ENCODE data around the gene KIFC3. TPM values are rescaled to one million over a fixed set of nuclear protein-coding genes. Genes with fewer than 3 reads are reported as not detected.
A peak's percentile ranks its signal among the peaks of the same experiment; 100 is the strongest.

KIFC3 gene
- total and polyA plus RNA-seq, 2 of the 13 experiments (the other 11 are each of a cell fraction or from before 2014, with no cell fraction given) = 42.1 to 45.3 TPM

- TF ChIP-seq KDM2A (CRISPR knock-in tag; IDR thresholded peaks at IDR 0.05; ENCODE audit: borderline replicate concordance, low read depth) = peak; percentile 32
- TF ChIP-seq ATF1 (CRISPR knock-in tag; IDR thresholded peaks at IDR 0.05) = no peak
- no peak for TF ChIP-seq ZNF207 (IDR thresholded peaks at IDR 0.05; ENCODE audit: borderline replicate concordance)
- TF ChIP-seq CBFB (CRISPR knock-in tag; IDR thresholded peaks at IDR 0.05) = peak; percentile 78; the same call in 1 of the 2 replicates
- TF ChIP-seq ZKSCAN1 (IDR thresholded peaks at IDR 0.05; ENCODE audit: low read length) = no peak
- no peak for TF ChIP-seq IKZF4 (CRISPR knock-in tag; IDR thresholded peaks at IDR 0.05; ENCODE audit: borderline replicate concordance, low read depth, not compliant biosample characterization)
- TF ChIP-seq BCLAF1 (IDR thresholded peaks at IDR 0.05) = no peak
- TF ChIP-seq SP1 (IDR thresholded peaks at IDR 0.05) = no peak
- TF ChIP-seq SP1 (CRISPR knock-in tag; IDR thresholded peaks at IDR 0.05) = 0 out of 2 replicates have a peak, but pooled peaks have one; percentile 39
- TF ChIP-seq MAFK (conservative IDR thresholded peaks at IDR 0.05 in 1 of 2, IDR thresholded peaks at IDR 0.05 in 1 of 2; ENCODE audit: low read length in 2 of 2) = peak in 1 of 2 experiments; percentile 25; a peak in 1 of 4 replicates
- TF ChIP-seq GMEB2 (CRISPR knock-in tag; IDR thresholded peaks at IDR 0.05; ENCODE audit: low read depth) = no peak
- no peak for TF ChIP-seq MLXIP (CRISPR knock-in tag; IDR thresholded peaks at IDR 0.05; ENCODE audit: borderline replicate concordance)
- TF ChIP-seq PAWR (CRISPR knock-in tag; IDR thresholded peaks at IDR 0.05; ENCODE audit: borderline replicate concordance) = no peak
- TF ChIP-seq JARID2 (CRISPR knock-in tag; IDR thresholded peaks at IDR 0.05; ENCODE audit: insufficient replicate concordance) = no peak
- 0 out of 2 replicates have a peak, but pooled peaks have one; percentile 48 for TF ChIP-seq GPN1 (CRISPR knock-in tag; IDR thresholded peaks at IDR 0.05; ENCODE audit: borderline replicate concordance)
- TF ChIP-seq XRCC5 (optimal IDR thresholded peaks at IDR 0.05; ENCODE audit: low read length) = peak; percentile 88
- TF ChIP-seq REL (CRISPR knock-in tag; conservative IDR thresholded peaks at IDR 0.05) = no peak
- peak; percentile 75 for TF ChIP-seq ZNF12 (CRISPR knock-in tag; IDR thresholded peaks at IDR 0.05)
- peak; percentile 64; the same call in 1 of the 2 replicates for TF ChIP-seq MYNN (CRISPR knock-in tag; IDR thresholded peaks at IDR 0.05; ENCODE audit: low read depth)
- peak; percentile 67 for TF ChIP-seq ZSCAN31 (CRISPR knock-in tag; IDR thresholded peaks at IDR 0.05; ENCODE audit: low read depth)
- peak; percentile 75; the same call in 1 of the 2 replicates for TF ChIP-seq ZNF607 (CRISPR knock-in tag; IDR thresholded peaks at IDR 0.05; ENCODE audit: borderline replicate concordance)
- TF ChIP-seq TAF1 (CRISPR knock-in tag; IDR thresholded peaks at IDR 0.05) = no peak
These were observed 20.3 kb downstream of the KIFC3 start (continued) for GRCh38 chr16:57781741-57782606.

Data from HepG2 (cell line).